Caki2 (cell line): ENCODE results near the gene MYL9. TPM values are rescaled to one million over a fixed set of nuclear protein-coding genes. Genes with fewer than 3 reads are reported as not detected.
A peak's percentile ranks its signal among the peaks of the same experiment; 100 is the strongest.

Experiments used
- DNase-seq: peaks from one replicate; pipeline ENCODE4 v3.0.0-alpha.2; 2015; ENCODE audit warnings: low read depth
- in situ Hi-C: cut with HindIII; loops from 2 replicates; pipeline ENCODE4 v1.10.0; 2016; ENCODE audit warnings: low sequenced_read_pairs, low pct_unique_long_range_greater_than_20kb, mixed read lengths
- total RNA-seq: library from RNA; depleted of rRNA; stranded (reverse); fragments of >200 nt; shearing (Covaris generic); gene quantifications from 2 replicates; pipeline ENCODE4 v1.2.3, GENCODE V29; 2014; ENCODE audit warnings: low replicate concordance; rRNA removed

The MYL9 gene
- not detected in 2 replicates for total RNA-seq

- no peak for DNase-seq
- in situ Hi-C loops: no loop called here
These were observed at the start of gene MYL9 for GRCh38 chr20:36541227-36541767. MYL9 (plus strand) TSS chr20:36541519; CDS start chr20:36544885, 3,366 bp downstream.

- in situ Hi-C loops: no loop called here
- DNase-seq: no peak
These were observed 49.3 kb upstream of the MYL9 start for GRCh38 chr20:36491901-36492617.

- no peak for DNase-seq
- in situ Hi-C loops: no loop called here
These were observed 48.1 kb upstream of the MYL9 start for GRCh38 chr20:36493051-36493800.

GRCh38 chr20:36493801-36494114, 47.6 kb upstream of the MYL9 start:
- DNase-seq: peak; percentile 40

GRCh38 chr20:36496707-36497669, 44.3 kb upstream of the MYL9 start:
- in situ Hi-C loops: no loop called here
- DNase-seq: no peak

More at GRCh38 chr20:36493801-36494114, 47.6 kb upstream of the MYL9 start:
- in situ Hi-C loops: no loop called here

GRCh38 chr20:36497856-36498255, 43.5 kb upstream of the MYL9 start:
- DNase-seq: no peak
- in situ Hi-C loops: no loop called here

- in situ Hi-C loops: no loop called here
- no peak for DNase-seq
These were observed 42.7 kb upstream of the MYL9 start for GRCh38 chr20:36498386-36499179.

GRCh38 chr20:36499211-36499610, 42.1 kb upstream of the MYL9 start:
- in situ Hi-C loops: no loop called here

GRCh38 chr20:36499723-36500501, 41.4 kb upstream of the MYL9 start:
- in situ Hi-C loops: no loop called here
- DNase-seq: no peak

More at GRCh38 chr20:36499211-36499610, 42.1 kb upstream of the MYL9 start:
- no peak for DNase-seq

GRCh38 chr20:36501367-36502006, 39.8 kb upstream of the MYL9 start:
- DNase-seq: no peak
- in situ Hi-C loops: no loop called here

- in situ Hi-C loops: no loop called here
- no peak for DNase-seq
These were observed 37.0 kb upstream of the MYL9 start for GRCh38 chr20:36504295-36504694.

GRCh38 chr20:36506253-36506652, 35.1 kb upstream of the MYL9 start:
- peak; percentile 19 for DNase-seq

GRCh38 chr20:36507746-36508145, 33.6 kb upstream of the MYL9 start:
- DNase-seq: no peak
- in situ Hi-C loops: no loop called here

More at GRCh38 chr20:36506253-36506652, 35.1 kb upstream of the MYL9 start:
- in situ Hi-C loops: no loop called here

- no peak for DNase-seq
- in situ Hi-C loops: no loop called here
These were observed 22.2 kb upstream of the MYL9 start for GRCh38 chr20:36519012-36519719.

GRCh38 chr20:36519944-36520343, 21.4 kb upstream of the MYL9 start:
- DNase-seq: no peak
- in situ Hi-C loops: no loop called here

- no peak for DNase-seq
- in situ Hi-C loops: no loop called here
These were observed 19.8 kb upstream of the MYL9 start for GRCh38 chr20:36521526-36521925.
